ENCODE measurements around the gene MFAP2.
"Not testable (repeated sequence)": the region's sequence is repeated elsewhere in the genome, so short reads cannot be mapped to it uniquely, and the experiment has no call there.

- TF ChIP-seq HOXA7 (CRISPR knock-in tag; IDR thresholded peaks at IDR 0.05; ENCODE audit: borderline replicate concordance); PRDM10 (tag by site-specific recombination; IDR thresholded peaks at IDR 0.05): not testable (repeated sequence)
Measured at GRCh38 chr1:16949026-16949425, 31.4 kb downstream of the MFAP2 start.

Data from HEK293 (cell line).